GM20000 (cell line): ENCODE data around the gene HOXA3.

Experiments used
- DNase-seq: peaks from one replicate; pipeline ENCODE4 v3.0.0; 2012; ENCODE audit warnings: low spot score
- TF ChIP-seq, protein P1 (sequence below): IDR thresholded peaks from 2 replicates; pipeline ENCODE4 v1.5.1; 2012; ENCODE audit warnings: mild to moderate bottlenecking, control low read depth; ENCODE audit errors: extremely low read depth, missing control alignments

HOXA3 gene

DNA sequence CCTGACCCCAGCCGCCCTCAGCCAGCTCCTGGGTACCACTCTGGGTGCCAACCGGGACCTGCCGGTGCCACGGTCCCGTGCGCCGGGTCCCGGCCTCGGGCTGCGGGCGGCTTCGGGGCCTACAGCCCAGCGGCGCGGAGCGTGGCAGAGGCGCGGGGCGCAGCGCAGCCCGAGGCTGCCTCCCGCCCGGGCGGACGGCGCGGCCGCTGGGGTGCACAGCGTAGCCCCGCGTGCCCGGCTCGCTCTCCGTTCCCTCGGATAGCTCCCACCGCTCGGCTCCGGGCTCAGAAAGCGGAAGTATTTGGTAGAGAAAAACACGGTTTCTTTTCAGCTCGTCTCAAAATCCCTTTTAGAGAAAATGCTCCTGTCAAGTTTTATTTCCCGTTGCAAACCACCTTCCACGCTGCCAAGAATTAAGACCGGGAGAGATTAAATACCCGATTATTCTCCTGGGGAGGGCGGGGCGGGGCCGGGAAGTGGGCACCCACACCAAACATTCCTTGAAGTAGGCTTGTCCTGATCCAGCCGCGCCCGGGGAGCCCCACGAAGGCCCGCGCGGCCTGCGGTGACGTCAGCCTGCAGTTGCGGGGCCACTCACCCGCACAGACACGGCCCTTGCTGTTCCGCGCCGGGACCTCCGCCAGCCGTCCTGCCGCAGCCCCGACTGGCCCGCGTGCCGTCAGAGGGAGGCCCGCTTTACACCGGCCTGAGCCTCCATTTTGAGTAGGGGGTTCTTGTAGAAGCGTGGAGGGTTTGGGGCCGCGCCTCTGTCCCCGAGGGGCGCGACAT lies 40.4 kb upstream of the HOXA3 start:
- TF ChIP-seq, protein P1, sequence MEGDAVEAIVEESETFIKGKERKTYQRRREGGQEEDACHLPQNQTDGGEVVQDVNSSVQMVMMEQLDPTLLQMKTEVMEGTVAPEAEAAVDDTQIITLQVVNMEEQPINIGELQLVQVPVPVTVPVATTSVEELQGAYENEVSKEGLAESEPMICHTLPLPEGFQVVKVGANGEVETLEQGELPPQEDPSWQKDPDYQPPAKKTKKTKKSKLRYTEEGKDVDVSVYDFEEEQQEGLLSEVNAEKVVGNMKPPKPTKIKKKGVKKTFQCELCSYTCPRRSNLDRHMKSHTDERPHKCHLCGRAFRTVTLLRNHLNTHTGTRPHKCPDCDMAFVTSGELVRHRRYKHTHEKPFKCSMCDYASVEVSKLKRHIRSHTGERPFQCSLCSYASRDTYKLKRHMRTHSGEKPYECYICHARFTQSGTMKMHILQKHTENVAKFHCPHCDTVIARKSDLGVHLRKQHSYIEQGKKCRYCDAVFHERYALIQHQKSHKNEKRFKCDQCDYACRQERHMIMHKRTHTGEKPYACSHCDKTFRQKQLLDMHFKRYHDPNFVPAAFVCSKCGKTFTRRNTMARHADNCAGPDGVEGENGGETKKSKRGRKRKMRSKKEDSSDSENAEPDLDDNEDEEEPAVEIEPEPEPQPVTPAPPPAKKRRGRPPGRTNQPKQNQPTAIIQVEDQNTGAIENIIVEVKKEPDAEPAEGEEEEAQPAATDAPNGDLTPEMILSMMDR: no peak
- no peak for DNase-seq

DNA sequence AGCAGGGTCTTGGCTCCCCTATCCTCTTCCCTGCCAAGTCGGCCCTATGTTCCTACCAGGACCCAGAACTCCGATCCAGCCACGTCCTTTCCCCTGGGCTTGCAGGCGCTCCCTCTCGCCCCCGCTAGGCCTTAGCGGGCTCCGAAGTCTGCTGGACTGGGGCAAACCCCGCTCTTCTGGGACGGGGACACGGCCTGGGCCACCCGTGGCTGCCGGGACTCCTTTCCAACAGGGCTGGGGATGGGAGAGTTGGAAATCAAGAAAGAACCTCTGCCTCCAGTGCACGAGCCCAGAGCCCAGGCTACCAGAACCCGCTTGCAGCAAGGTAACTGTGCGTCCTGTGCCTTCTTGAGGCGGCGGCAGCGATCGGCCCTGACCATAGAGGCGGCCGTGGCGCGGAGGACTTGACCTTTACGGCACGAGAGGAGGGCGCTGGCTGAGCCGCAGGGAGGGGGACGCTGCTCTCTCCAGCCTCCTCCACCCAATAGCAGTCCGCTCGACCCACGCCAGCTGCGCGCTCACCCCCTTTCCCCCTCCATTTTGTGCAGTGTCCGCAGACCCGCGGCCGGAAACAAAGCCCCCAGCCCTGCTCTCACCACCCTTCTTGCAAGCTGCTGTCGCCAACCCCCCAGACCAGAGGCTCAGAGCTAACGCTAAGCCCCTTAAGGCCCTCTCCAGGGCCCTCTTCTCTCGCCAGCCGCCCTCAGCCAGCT lies 39.6 kb upstream of the HOXA3 start:
- TF ChIP-seq, protein P1: no peak
- DNase-seq: no peak

DNA sequence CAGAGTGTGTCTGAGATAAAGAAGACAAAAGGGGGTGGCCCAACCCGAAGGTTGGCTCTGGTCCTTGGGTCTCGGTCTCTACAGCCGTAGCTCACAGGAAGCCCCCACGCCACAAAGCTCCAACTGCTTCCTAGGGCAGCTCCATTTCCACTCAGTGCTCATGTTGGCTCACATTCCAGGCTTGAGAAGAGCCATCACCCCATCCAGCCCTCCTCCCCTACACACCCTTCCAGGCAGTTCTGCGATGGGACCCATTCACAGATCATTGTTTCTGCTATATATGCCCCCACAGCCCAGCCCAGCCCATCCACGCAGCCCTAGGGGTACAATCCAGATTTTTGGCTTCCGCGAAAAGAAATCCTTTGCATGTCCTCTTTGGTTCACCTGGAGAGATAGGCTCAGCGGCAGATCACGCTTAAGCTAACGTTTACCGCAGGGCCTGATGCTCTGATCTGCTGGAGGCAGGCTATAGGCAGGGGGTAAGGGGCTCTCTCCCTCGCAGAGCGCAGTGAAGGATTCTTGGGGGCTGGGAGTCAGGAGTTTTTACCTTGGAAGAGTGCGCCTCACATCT lies 38.9 kb upstream of the HOXA3 start:
- no peak for DNase-seq
- TF ChIP-seq, protein P1: no peak

DNA sequence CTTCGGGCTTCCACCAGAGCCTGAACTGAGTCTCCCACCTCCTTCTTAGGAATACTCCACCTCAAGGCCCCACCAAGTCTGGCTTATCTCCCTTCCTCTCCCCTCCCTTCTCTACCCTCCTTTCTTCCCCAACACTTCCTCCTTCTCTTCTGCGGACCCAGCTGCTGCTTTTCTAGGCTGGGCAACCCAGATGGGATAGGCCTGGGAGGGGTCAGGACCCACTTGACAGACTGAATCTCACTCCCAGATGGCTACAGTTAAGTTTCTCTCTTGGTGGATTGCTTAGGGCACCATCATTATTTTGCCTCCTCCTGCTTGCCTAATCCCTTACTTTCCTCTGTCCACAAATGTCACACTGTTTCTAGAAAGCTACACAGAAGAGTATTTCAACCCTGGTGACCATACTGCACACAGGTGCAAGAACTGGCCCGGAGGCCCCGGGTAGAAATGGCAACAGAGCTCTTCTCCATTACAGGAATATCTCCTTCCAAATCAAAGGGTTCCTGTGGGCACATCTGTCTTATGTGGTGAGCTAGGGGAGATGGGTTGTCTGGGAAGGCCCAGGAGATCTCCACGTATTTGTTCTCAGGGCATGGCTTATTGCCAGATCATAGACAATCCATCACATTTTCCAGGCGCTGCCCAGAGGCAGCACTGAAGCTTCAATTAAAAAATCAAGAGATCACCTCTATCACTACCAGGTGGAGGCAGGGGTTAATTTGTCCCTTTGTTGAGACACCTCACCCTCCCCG lies 37.8 kb upstream of the HOXA3 start:
- DNase-seq: no peak
- TF ChIP-seq, protein P1: no peak

DNA sequence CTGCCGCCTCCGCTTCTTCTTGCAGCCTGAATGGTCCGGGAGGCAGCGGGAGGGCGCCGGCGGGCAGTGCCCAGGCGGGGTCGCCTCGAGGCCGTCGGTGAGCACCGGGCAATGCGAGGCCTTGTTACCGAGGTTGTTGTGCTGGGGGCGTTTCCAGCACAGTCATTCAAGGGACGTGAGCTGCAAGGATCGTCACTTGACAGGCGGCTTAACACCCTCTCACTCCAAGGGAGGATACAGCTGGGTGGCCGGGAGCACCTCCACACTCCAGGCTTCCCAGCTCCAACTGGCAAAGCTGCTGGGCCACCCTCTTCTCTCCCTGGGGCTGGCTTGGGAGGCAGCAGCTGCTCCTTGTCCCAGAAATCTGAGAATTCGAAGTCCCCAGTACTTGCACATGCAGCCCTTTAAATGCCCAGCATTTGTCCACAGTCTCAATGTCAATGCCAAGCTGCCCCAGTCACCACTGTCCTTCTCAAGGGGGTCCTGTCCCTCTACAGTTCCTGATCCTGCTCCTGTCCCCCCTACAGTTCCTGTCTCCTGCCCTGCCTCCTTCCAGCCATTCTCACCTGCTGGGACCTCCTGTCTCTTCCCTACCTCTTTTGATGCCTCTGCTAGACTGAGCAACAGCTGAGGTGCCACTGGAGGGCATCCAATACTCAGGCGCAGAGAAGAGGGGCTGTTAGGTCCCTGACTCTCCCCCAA lies 37.1 kb upstream of the HOXA3 start:
- TF ChIP-seq, protein P1: no peak
- DNase-seq: no peak

DNA sequence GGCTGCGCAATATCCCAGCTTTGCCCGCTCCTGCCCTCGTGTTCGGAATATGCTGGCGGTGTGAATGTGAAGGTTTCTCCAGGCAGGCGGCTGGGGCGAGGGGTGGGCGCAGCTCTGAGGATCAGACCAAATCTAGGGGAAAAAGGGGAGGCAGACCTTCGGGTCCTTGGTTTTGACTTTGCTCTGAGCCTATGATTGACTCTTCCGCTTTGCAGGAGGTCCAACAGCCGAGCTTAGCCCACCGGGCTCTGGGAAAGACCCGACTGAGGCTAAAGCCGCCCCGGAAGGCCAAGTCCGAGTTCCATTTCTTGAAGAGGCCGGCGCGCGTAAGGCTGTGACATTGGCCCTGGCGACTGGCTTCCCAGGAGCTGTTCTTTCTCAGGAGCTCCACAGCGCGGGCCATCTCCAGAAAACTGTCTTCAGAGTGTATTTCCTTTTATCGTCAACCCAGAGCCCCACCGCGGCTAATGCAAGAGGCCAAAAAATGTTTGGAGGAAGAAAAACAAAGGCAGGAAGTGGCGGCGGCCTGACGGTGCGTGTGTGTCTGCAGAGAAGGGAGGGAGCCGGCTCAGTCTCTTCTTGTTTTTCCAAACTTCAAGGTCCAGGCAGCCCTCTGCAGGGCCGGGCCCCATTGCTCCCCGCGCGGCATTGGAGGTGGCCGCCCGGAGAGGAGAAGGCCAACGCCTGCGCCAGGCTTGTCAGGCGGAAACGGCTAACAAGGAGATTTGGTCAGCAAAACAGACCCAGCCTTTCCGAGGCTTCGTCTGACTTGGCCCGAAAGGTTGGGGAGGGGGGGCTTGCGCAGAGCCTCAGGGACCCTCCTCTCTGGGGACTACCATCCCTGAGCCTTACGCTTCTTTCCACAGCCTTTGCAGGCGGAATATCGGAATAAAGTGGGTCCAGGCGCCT lies 36.3 kb upstream of the HOXA3 start:
- DNase-seq: no peak

More for the DNA sequence above, 36.3 kb upstream of the HOXA3 start:
- TF ChIP-seq, protein P1: no peak
